Islet of Langerhans (tissue), 1 donor: ENCODE results near the gene ABAT.

Experiments
- FAIRE-seq: peaks from one replicate; lab custom pipeline; 2011; peaks lifted over from hg19 to GRCh38; lab: Jason Lieb, UNC

Gene ABAT

DNA sequence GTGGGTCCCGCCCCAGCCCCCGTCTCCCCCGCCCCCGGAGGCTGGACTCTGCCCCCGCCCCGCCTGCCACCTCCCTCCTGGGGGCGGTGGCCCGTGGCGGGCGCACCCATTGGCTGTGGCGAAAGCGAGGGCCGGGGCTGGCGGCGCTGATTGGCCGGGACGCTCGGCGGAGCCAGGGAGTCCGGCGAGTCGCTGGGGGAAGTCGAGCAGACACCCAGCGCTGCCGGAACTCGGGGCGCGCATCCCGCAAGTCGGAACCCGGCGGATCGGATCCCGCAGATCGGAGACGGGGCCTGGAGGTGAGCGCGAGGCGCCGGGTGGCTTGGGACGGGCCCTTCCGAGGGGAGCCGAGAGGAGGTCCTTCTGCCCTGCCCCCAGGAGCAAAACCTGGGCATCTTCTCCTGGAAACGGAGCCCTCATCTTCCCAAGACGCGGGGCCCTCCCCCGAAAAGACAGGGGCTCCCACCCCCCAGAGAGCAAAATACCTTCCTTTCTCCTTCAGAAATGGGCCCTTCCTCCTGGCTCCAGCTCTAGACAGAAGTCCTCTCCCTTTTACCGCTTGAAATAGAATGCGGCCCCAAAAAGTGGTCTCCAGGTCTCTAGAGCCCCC is at the start of gene ABAT:
Gene ABAT, plus strand, starts transcription at position 205 of the 610 bp plus-strand sequence. CDS start 61,123 bp downstream, outside the sequence.
- no peak for FAIRE-seq

DNA sequence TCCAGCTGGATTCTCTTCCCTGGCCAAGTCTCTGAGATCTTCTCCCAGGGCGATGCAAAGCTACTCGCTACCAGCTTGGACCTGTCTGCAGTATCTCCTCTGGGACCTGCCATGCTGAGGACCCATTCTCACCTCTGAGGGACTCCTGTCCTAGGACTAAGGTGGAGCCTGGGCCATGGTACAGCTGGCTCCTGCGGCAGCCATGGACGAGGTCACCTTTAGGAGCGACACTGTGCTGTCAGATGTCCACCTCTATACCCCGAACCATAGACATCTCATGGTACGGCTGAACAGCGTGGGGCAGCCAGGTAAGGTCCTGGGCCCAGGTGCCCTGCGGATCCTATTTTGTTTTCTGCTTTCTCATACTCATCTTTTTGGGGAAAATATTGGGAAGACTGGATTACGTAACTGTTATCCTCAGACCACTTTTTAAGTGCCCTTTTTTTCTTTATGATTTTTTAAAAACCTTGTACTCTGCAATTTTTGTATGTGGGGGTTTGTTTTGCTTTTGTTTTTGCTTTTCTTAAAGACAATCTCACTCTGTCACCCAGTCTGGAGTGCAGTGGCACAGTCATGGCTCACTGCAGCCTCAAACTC is 48.8 kb upstream of the ABAT start:
- FAIRE-seq, result no peak

- FAIRE-seq, result no peak
These were observed 47.5 kb upstream of the ABAT start for GRCh38 chr16:8626946-8627345.

- FAIRE-seq, result no peak
These were observed 47.0 kb upstream of the ABAT start for GRCh38 chr16:8627456-8627855.

DNA sequence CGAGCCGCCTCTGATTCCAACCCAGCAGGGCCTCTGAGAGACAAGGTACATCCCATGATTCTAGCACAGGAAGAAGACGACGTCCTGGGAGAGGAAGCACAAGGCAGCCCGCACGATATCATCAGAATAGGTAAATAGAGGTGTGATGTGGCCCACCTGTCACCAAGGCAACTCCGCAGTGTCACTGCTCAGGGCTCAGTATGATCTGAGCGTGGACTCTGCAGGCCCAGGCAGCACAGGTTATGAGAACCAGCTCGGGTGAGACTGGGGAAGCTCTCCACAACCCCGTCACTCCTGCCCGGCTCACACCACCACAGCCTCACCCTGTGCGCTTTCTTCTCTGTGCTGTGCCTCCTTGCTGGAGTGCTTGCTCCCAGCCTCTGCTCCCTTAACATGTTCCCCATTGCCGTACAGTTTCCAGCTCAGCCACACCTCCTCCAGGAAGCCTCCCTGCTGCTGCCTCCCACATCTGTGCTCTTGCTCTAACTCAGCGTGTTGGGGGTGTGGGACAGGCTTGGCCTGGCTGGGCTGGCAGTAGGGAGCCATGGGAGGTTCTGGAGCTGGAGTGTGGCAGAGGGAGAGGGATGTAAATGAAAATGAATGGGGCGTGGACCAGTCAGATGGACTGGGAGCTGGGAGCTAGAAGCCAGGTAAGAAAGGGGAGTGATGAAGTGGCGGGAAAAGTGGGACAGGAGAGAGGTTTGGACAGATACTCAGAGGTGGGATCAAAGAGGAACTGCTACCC is 45.3 kb upstream of the ABAT start:
- FAIRE-seq, result no peak

- FAIRE-seq, result no peak
These were observed 44.0 kb upstream of the ABAT start for GRCh38 chr16:8630255-8630953.

DNA sequence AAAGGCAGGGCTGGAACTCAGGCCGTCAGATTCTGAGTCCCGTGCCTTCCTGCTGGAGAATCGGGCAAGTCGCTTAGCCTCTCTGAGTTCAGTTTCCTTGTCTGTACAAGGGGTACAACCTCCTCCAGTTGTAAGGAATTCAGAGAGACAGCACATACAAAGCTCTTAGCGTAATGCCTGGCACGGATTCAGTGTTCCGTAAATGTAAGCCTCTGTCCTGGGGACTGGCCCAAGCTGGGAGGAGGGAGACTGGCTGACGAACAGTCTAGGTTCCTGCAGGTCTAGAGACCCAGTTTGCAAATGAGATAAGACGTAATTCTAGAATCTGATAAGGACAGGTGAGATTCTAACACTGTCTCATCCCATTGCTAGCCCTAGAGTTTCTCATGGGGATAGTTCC is 43.0 kb upstream of the ABAT start:
- FAIRE-seq, result no peak

DNA sequence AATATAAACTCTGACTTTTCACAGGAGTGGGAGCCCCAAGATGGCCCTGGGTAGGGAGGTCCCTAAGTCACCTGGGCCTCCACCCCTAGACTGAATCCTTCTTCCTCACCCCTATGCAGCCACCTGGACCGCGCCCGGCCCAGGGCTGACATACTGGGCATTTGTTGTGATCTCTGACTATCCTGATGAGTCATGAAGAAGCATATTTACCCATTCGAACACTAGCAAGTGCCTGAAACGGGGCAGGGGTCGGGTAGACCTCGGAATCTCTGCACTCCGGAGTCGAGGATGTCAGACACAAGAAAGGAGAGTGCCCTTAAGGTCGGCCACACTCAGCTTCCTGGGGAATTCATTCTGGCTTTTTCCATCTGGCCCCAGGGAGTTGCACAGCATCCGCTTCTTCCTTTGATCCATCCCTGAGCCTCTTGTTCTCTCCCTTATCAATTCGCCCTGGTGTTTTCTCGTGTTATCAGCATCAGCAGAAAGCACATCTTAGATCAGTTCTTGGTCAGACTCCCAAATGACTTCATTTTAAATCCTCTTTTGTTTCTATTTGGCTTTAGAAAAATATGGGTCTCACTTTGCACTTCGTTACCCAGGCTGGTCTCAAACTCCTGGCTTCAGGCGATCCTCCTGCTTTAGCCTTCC is 42.5 kb upstream of the ABAT start:
- FAIRE-seq, result no peak

- no peak for FAIRE-seq
These were observed 41.7 kb upstream of the ABAT start for GRCh38 chr16:8632675-8633182.

GRCh38 chr16:8634991-8635736 is 39.3 kb upstream of the ABAT start:
- FAIRE-seq, result no peak

GRCh38 chr16:8639694-8640093 is 34.7 kb upstream of the ABAT start:
- FAIRE-seq, result no peak

DNA sequence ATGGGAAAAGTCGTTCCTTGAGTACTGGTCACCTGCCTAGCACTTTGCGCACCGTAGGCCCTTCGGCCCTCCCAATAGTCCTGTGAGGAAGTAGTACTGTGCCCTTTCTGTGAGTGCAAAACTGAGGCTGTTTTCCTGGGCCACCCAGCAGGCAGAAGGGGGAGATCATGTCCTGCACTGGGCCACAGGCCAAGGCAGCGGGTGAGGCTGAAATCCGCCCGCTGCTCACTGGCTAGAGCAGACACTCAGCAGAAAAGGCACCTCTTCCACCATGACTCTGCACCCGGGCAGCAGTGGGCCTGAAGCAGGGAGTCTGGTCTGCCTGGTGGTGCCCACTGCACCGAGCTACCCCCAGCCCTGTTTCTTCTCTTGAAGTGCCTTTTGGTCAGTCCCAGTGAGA is 32.7 kb upstream of the ABAT start:
- FAIRE-seq, result no peak

DNA sequence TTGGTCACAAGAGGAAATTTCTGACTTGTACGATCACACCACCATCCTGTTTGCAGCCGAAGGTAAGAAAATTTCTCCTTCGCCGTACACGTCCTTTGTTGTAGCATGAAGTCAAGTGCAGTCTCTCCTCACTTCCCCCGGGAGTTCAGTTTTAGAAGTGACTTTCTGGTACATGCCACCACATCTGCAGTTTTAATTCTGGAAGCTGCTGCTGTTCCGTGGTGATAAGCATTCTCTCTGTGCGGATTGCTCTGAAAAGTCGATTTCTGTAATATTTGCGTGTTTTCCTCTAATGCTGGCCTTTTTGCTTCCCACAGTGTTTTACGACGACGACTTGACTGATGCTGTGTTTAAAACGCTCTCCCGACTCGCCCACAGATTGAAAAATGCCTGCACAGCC is 32.3 kb upstream of the ABAT start:
- FAIRE-seq, result no peak

DNA sequence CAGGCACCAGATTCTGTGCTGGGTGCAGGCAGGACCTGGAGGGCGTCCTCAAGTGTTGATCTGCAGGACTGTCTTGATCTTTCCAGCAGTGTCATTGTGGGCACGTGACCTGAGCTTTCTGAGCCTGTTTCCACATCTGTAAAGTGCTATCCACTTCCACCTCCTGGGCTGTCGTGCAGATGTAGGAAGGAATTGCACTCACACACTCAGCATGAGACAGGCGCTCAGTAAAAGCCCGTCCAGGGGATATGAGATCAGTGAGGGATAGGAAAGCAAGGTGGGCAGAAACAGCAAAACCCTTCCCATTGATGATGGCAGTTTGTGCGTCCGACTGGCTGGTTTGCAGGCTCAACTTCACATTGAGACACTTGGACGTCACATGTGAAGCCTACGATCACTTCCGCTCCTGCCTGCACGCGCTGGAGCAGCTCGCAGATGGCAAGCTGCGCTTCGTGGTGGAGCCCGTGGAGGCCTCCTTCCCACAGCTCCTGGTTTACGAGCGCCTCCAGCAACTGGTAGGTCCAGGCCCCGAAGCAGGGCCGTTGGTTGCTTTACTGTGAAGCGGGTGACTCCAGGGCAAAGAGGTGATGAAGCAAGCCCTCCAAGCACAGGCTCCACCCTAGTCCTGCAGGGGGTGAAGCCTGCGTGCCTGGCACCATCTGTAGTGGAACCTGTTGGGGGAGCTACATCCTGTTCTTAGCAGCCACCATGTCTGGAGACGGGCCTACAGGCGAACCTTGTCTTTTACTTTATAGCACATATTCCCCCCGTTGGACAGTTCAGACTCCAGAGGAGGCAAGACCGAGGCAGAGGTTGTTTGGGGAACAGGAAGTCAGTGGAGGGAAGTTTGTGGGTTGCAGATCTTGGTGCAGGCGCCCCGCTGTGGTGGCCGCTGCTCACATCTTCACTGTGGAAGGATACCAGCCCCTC is 29.9 kb upstream of the ABAT start:
- no peak for FAIRE-seq

DNA sequence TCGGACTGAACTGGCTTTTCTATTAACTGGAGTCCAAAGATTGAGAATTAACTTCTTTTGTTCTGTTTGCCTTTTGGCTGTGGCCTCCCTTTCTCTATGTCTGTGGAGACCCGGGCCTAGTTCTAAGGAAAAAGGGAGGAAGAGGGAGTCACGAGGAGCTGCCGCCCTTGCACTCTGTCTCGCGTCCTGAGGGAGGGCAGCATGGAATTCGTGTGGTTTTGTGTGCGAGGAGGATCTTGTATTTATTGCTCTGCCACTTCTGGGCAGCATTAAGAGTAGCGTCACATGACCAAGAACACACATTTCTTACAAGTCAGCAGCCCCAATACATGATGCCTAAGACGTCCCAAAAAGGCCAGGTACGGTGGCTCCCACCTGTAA is 29.3 kb upstream of the ABAT start:
- FAIRE-seq, result no peak

- FAIRE-seq, result no peak
These were observed 28.6 kb upstream of the ABAT start for GRCh38 chr16:8645831-8646230.

DNA sequence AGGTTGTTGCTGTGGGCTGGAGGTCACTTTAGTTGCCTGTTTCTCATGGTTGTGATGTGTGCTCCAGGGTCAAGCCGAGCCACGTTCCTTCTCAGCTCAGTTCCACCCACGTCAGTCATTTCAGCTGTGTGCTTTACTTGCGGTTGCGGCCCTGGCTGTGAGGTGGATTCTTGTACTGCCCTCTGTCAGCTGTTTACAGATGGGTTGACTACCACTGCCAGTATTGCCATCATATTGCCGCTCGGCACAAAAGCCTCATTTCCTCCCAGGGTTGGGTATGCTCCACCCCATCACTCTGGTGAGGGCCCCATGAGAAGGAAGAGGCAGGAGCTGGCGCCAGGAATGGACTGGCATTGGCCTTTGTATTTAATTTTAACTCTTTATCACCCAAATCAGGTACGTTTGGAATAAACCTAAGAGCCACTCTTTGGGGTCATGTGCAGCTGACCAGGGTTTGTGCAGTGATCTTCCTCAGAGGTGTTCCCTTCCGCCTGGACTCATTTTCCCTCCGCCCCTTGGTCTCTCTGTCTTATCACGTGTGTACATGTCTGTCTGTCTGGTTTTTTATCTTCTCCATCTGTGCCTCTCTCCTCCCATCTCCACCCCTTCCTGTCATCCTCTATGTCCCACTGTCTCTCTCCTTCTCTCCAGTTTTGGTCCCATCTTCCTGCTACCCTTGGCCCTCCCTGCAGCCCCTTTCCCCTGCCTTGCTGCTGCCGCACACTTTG is 27.9 kb upstream of the ABAT start:
- FAIRE-seq, result no peak

DNA sequence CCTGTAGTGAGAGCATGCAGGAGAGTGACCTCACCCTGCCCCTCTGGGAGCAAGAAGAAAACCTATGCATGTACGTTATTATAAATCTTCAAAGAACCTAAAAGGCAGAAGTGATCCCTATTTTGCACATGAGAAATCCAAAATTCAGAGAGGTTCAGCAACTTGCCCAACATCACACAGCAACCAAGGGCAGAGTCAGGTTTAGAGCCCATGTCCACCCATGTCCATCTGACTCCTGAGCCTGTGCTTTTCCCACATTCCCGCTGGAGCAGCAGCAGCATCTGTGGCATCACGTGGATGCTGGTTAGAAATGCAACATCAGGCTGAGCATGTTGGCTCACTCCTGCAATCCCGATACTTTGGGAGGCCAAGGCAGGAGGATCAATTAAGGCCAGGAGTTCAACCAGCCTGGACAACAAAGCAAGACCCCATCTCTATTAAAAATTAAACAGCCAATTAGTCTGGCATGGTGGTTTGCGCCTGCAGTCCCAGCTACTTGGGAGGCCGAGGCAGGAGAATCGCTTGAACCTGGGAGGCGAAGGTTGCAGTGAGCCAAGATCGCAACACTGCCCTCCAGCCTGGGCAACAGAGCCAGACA is 26.6 kb upstream of the ABAT start:
- no peak for FAIRE-seq

GRCh38 chr16:8648877-8649276 is 25.5 kb upstream of the ABAT start:
- FAIRE-seq, result no peak
